HepG2 (cell line): ENCODE data around the gene TACC3. TPM values are rescaled to one million over a fixed set of nuclear protein-coding genes. Genes with fewer than 3 reads are reported as not detected.

Experiments used
- ARNT ChIP-seq: fragments of 450-650 bp; IDR thresholded peaks from 2 replicates; pipeline ENCODE4 v1.6.1; 2017
- CCAR2 ChIP-seq: fragments of 200-400 bp; formaldehyde crosslinking; optimal IDR thresholded peaks from 2 replicates; pipeline ENCODE3; 2018; ENCODE audit warnings: low read depth, mild to moderate bottlenecking, low read length, moderate library complexity
- EEA1 ChIP-seq: sonication (generic); formaldehyde crosslinking; IDR thresholded peaks from 2 replicates; pipeline ENCODE4 v1.5.1; 2020; ENCODE audit warnings: mild to moderate bottlenecking, missing genetic modification reagents, borderline replicate concordance
- GATA4 ChIP-seq: sonication (generic); IDR thresholded peaks from 2 replicates; pipeline ENCODE4 v1.6.1; 2016; ENCODE audit warnings: antibody characterized with exemption, low read depth, borderline replicate concordance
- IRF2 ChIP-seq: IDR thresholded peaks from 2 replicates; pipeline ENCODE4 v1.6.1; 2018; ENCODE audit warnings: missing genetic modification reagents, missing compliant biosample characterization
- KDM1A ChIP-seq: IDR thresholded peaks from 2 replicates; pipeline ENCODE4 v1.6.1; 2016; ENCODE audit warnings: missing compliant biosample characterization
- MATR3 ChIP-seq: sonication (generic); formaldehyde crosslinking; IDR thresholded peaks from 2 replicates; pipeline ENCODE4 v1.4.0; 2020; ENCODE audit warnings: missing genetic modification reagents
- MYC ChIP-seq: sonication (generic); formaldehyde crosslinking; IDR thresholded peaks from 2 replicates; pipeline ENCODE4 v1.9.0; 2021; ENCODE audit warnings: missing genetic modification reagents, borderline replicate concordance
- PHF21A ChIP-seq: sonication (generic); formaldehyde crosslinking; IDR thresholded peaks from 2 replicates; pipeline ENCODE4 v1.5.0; 2020; ENCODE audit warnings: mild to moderate bottlenecking, missing genetic modification reagents
- RBAK ChIP-seq: sonication (generic); formaldehyde crosslinking; IDR thresholded peaks from 2 replicates; pipeline ENCODE4 v1.5.1; 2020; ENCODE audit warnings: mild to moderate bottlenecking, missing genetic modification reagents
- RXRB ChIP-seq: IDR thresholded peaks from 2 replicates; pipeline ENCODE4 v1.6.1; 2016; ENCODE audit warnings: borderline replicate concordance, missing genetic modification reagents, missing compliant biosample characterization
- SMAD3 ChIP-seq: sonication (generic); formaldehyde crosslinking; IDR thresholded peaks from 2 replicates; pipeline ENCODE4 v1.4.0; 2020; ENCODE audit warnings: missing genetic modification reagents
- SP1 ChIP-seq, 2 experiments: fragments of 450-650 bp in 1 of 2; sonication (generic) in 1 of 2; formaldehyde crosslinking in 1 of 2; IDR thresholded peaks; 2 replicates each; pipeline versions ENCODE4 v1.4.0 to v1.6.1; 2016 to 2020; ENCODE audit warnings: missing genetic modification reagents in 1 of 2
- SPEN ChIP-seq: sonication (generic); formaldehyde crosslinking; IDR thresholded peaks from 2 replicates; pipeline ENCODE4 v1.5.1; 2020; ENCODE audit warnings: low read depth, mild to moderate bottlenecking, missing genetic modification reagents
- TEAD3 ChIP-seq: optimal IDR thresholded peaks from 2 replicates; pipeline ENCODE3; 2016; ENCODE audit warnings: borderline replicate concordance
- ZNF12 ChIP-seq: sonication (generic); formaldehyde crosslinking; IDR thresholded peaks from 2 replicates; pipeline ENCODE4 v1.5.0; 2020; ENCODE audit warnings: missing genetic modification reagents
- ZNF143 ChIP-seq: sonication (generic); formaldehyde crosslinking; IDR thresholded peaks from 2 replicates; pipeline ENCODE4 v1.4.0; 2020; ENCODE audit warnings: missing genetic modification reagents
- ZNF430 ChIP-seq: sonication (generic); formaldehyde crosslinking; IDR thresholded peaks from 2 replicates; pipeline ENCODE4 v1.9.0; 2021; ENCODE audit warnings: mild to moderate bottlenecking, missing genetic modification reagents
- ZNF441 ChIP-seq: sonication (generic); formaldehyde crosslinking; IDR thresholded peaks from 2 replicates; pipeline ENCODE4 v1.7.0; 2021; ENCODE audit warnings: missing genetic modification reagents, borderline replicate concordance
- ZSCAN25 ChIP-seq: sonication (generic); formaldehyde crosslinking; IDR thresholded peaks from 2 replicates; pipeline ENCODE4 v1.8.0; 2022; ENCODE audit warnings: mild to moderate bottlenecking, missing genetic modification reagents
- polyA plus RNA-seq, 8 experiments: library from polyadenylated mRNA; depleted of rRNA in 3 of 8; stranded (reverse) in 7 of 8; unstranded in 1 of 8; fragments of >200 nt; fragmentation: Illumina TruSeq in 4 of 8; extraction: Trizol in 4 of 8; gene quantifications; 2 replicates each; pipeline versions ENCODE4 v1.2.1 to v1.2.3, GENCODE V29; 2011 to 2016; ENCODE audit warnings: low read depth in 4 of 8, missing spikeins in 1 of 8, mixed read lengths in 1 of 8; ENCODE audit not compliant: insufficient read depth in 1 of 8
- total RNA-seq, 5 experiments: library from RNA; depleted of rRNA; stranded (reverse); fragments of >200 nt; fragmentation: Illumina TruSeq; extraction: Trizol; gene quantifications; 2 replicates each; pipeline ENCODE4 v1.2.3, GENCODE V29; 2016; ENCODE audit warnings: low read depth in 1 of 5
- TF ChIP-seq, protein P1 (sequence below): sonication (generic); formaldehyde crosslinking; conservative IDR thresholded peaks from 2 replicates; pipeline ENCODE4 v1.5.0; 2020; ENCODE audit warnings: missing genetic modification reagents
- TF ChIP-seq, protein P2 (sequence below): IDR thresholded peaks from 2 replicates; pipeline ENCODE4 v1.6.1; 2016; ENCODE audit warnings: mild to moderate bottlenecking, missing biosample characterization, missing genetic modification reagents
- TF ChIP-seq, protein P3 (sequence below): sonication (generic); formaldehyde crosslinking; IDR thresholded peaks from 2 replicates; pipeline ENCODE4 v1.5.0; 2020; ENCODE audit warnings: missing genetic modification reagents
- TF ChIP-seq, protein P4 (sequence below): sonication (generic); formaldehyde crosslinking; IDR thresholded peaks from 2 replicates; pipeline ENCODE4 v1.8.1; 2023; ENCODE audit warnings: mild to moderate bottlenecking, missing genetic modification reagents
- TF ChIP-seq, protein P5 (sequence below): sonication (generic); formaldehyde crosslinking; IDR thresholded peaks from 2 replicates; pipeline ENCODE4 v1.4.0; 2020; ENCODE audit warnings: missing genetic modification reagents

Gene TACC3
- total and polyA plus RNA-seq, 2 of the 13 experiments (the other 11 are each of a cell fraction or from before 2014, with no cell fraction given): 20.3 to 21.2 TPM

DNA sequence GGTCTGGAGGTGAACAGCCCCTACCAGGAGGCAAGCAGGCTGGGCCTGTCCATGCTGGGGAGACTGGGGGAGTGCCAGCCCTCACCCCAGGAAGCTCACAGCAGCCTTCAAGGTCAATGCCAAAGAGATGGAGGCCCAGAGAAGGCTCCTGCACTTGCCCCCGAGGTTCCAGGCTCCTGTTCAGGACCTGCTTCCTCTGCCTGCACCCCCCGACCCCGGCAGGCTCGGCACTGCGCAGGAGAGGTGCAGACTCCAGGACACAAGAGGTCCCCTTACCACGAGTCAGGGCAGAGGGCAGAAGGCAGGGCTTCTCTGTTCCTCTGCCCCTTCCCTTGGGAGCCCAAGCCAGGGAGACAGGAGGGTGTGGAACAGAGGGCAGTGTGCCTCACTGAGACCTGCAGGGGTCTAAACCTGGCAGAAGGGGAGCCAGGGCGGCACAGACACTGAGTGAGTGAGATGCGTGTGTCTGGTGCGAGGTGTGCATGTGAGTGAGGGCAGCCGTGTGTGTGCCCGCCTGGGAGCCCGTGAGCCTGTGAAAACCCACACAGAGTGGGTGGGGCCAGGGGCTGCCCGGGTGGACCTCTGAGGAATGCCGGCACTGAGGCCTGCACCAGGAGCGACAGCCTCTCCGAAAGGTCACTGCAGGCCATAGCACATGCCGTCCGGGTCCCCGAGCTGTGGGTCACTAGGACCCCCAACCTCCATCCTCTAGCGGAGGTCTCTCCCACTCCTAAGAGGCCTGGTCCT lies 41.1 kb downstream of the TACC3 start (continued):
- TF ChIP-seq, protein P1, sequence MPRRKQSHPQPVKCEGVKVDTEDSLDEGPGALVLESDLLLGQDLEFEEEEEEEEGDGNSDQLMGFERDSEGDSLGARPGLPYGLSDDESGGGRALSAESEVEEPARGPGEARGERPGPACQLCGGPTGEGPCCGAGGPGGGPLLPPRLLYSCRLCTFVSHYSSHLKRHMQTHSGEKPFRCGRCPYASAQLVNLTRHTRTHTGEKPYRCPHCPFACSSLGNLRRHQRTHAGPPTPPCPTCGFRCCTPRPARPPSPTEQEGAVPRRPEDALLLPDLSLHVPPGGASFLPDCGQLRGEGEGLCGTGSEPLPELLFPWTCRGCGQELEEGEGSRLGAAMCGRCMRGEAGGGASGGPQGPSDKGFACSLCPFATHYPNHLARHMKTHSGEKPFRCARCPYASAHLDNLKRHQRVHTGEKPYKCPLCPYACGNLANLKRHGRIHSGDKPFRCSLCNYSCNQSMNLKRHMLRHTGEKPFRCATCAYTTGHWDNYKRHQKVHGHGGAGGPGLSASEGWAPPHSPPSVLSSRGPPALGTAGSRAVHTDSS (CRISPR knock-in tag): 0 out of 2 replicates have a peak, but pooled peaks have one; percentile 53
- TF ChIP-seq TEAD3 (CRISPR knock-in tag): no peak
- no peak for TF ChIP-seq ARNT
- TF ChIP-seq, protein P2, sequence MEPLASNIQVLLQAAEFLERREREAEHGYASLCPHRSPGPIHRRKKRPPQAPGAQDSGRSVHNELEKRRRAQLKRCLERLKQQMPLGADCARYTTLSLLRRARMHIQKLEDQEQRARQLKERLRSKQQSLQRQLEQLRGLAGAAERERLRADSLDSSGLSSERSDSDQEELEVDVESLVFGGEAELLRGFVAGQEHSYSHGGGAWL (CRISPR knock-in tag): no peak
- TF ChIP-seq, protein P3, sequence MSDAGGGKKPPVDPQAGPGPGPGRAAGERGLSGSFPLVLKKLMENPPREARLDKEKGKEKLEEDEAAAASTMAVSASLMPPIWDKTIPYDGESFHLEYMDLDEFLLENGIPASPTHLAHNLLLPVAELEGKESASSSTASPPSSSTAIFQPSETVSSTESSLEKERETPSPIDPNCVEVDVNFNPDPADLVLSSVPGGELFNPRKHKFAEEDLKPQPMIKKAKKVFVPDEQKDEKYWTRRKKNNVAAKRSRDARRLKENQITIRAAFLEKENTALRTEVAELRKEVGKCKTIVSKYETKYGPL (CRISPR knock-in tag): no peak
- peak; percentile 39; the same call in 1 of the 2 replicates for TF ChIP-seq ZSCAN25 (CRISPR knock-in tag)
- no peak for TF ChIP-seq SPEN (CRISPR knock-in tag)
- no peak for TF ChIP-seq ZNF143 (CRISPR knock-in tag)
- no peak for TF ChIP-seq RBAK (CRISPR knock-in tag)
- TF ChIP-seq EEA1: no peak
- no peak for TF ChIP-seq ZNF12
- no peak for TF ChIP-seq RXRB (CRISPR knock-in tag)
- TF ChIP-seq, protein P4, sequence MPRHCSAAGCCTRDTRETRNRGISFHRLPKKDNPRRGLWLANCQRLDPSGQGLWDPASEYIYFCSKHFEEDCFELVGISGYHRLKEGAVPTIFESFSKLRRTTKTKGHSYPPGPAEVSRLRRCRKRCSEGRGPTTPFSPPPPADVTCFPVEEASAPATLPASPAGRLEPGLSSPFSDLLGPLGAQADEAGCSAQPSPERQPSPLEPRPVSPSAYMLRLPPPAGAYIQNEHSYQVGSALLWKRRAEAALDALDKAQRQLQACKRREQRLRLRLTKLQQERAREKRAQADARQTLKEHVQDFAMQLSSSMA (CRISPR knock-in tag): no peak
- TF ChIP-seq ZNF430 (CRISPR knock-in tag): no peak
- TF ChIP-seq, protein P5, sequence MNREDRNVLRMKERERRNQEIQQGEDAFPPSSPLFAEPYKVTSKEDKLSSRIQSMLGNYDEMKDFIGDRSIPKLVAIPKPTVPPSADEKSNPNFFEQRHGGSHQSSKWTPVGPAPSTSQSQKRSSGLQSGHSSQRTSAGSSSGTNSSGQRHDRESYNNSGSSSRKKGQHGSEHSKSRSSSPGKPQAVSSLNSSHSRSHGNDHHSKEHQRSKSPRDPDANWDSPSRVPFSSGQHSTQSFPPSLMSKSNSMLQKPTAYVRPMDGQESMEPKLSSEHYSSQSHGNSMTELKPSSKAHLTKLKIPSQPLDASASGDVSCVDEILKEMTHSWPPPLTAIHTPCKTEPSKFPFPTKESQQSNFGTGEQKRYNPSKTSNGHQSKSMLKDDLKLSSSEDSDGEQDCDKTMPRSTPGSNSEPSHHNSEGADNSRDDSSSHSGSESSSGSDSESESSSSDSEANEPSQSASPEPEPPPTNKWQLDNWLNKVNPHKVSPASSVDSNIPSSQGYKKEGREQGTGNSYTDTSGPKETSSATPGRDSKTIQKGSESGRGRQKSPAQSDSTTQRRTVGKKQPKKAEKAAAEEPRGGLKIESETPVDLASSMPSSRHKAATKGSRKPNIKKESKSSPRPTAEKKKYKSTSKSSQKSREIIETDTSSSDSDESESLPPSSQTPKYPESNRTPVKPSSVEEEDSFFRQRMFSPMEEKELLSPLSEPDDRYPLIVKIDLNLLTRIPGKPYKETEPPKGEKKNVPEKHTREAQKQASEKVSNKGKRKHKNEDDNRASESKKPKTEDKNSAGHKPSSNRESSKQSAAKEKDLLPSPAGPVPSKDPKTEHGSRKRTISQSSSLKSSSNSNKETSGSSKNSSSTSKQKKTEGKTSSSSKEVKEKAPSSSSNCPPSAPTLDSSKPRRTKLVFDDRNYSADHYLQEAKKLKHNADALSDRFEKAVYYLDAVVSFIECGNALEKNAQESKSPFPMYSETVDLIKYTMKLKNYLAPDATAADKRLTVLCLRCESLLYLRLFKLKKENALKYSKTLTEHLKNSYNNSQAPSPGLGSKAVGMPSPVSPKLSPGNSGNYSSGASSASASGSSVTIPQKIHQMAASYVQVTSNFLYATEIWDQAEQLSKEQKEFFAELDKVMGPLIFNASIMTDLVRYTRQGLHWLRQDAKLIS (CRISPR knock-in tag): no peak
- TF ChIP-seq KDM1A (CRISPR knock-in tag): no peak
- TF ChIP-seq MYC (CRISPR knock-in tag): peak; percentile 61; the same call in 1 of the 2 replicates
- no peak for TF ChIP-seq IRF2 (CRISPR knock-in tag)
- TF ChIP-seq MATR3 (CRISPR knock-in tag): no peak
- TF ChIP-seq PHF21A (CRISPR knock-in tag): peak; percentile 42; the same call in 1 of the 2 replicates
- no peak for TF ChIP-seq GATA4
- TF ChIP-seq CCAR2: no peak
- TF ChIP-seq SMAD3 (CRISPR knock-in tag): no peak
- no peak for TF ChIP-seq ZNF441 (CRISPR knock-in tag)
- no peak for TF ChIP-seq SP1 (IDR thresholded peaks at IDR 0.05)
- TF ChIP-seq SP1 (CRISPR knock-in tag; IDR thresholded peaks at IDR 0.05): peak; percentile 46
